ENCODE results near the gene ITPKB.

Gene ITPKB

DNA sequence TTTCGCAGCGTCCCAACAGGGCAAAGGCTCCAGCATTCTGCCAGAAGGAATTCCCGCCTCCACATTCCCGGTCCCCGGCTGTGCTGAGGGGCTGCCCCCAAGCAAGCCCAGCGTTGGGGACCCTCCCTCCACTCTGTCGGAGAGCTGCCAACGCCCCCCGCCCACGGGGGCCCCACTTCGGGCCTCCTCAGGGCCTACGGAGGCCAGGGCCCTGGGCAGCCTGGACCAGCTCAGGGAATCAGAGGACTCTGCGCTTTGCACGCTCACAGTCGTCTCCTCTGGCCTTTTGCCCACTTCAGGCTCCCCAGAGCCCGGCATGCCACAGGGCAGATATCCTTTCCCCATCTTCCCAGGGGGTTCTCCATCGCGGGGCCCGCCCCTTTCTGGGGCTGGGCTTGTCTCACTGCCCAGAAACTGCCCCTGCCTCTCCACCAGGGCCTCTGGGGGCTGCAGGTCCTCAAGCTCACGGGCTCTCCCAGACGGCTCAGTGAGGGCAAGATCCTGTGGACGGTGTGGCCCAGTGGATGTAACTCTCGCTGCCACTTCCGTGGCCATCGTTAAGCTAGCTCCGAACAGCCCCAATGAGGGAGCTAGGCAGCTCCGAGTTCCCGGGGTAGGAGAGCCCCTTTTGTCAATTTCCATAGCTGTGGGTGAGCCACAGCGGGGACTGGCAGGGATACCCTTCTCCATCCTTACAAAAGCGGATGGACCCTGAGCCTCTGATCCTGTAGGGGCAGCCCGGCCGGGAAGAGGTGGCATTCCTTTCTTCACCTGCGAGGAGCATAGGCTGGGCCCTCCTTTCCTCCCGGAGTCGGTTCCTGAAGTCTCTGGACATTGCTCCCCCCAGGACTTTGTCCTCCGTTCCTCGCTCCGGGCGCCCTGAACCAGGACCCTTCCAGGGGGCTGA lies 2.8 kb downstream of the ITPKB start:
- no peaks in the 10 kb centered on the region for H3K9me3 ChIP-seq (ENCODE audit: insufficient read depth, low read length, severe bottlenecking)
- H3K9ac ChIP-seq (ENCODE audit: low read depth, low read length), result peak overlapping the region; percentile 0; the same call in 1 of the 2 replicates
- H3K4me3 ChIP-seq (ENCODE audit: low read depth in 1 of 2, low read length in 2 of 2), result peak overlapping the region in 1 of 2 experiments; percentile 38; a peak in 1 of 4 replicates
- peaks cover 79% of the 10 kb centered on the region for H3K79me2 ChIP-seq (ENCODE audit: insufficient read depth, low read length)
- H3K4me1 ChIP-seq (ENCODE audit: insufficient read depth, low read length), result peaks cover 68% of the 10 kb centered on the region
- H4K20me1 ChIP-seq (ENCODE audit: insufficient read depth, low read length), result peaks cover 33% of the 10 kb centered on the region
- TF ChIP-seq EZH2 (IDR thresholded peaks at IDR 0.05; ENCODE audit: borderline replicate concordance, low read depth, low read length, severe bottlenecking), result no peak
- no peak overlapping the region for H2AFZ ChIP-seq (ENCODE audit: low read depth, low read length)
- no peaks in the 10 kb centered on the region for H3K27me3 ChIP-seq (ENCODE audit: insufficient read depth, low read length, poor library complexity)
- no peak for DNase-seq
- no peak overlapping the region for H3K27ac ChIP-seq (ENCODE audit: low read length)
- ATAC-seq (ENCODE audit: insufficient read depth, low read depth), result no peak
- peaks cover 52% of the 10 kb centered on the region for H3K36me3 ChIP-seq (ENCODE audit: insufficient read depth, low read length)
- H3K4me2 ChIP-seq (ENCODE audit: insufficient read depth, low read length), result peak overlapping the region; percentile 53

DNA sequence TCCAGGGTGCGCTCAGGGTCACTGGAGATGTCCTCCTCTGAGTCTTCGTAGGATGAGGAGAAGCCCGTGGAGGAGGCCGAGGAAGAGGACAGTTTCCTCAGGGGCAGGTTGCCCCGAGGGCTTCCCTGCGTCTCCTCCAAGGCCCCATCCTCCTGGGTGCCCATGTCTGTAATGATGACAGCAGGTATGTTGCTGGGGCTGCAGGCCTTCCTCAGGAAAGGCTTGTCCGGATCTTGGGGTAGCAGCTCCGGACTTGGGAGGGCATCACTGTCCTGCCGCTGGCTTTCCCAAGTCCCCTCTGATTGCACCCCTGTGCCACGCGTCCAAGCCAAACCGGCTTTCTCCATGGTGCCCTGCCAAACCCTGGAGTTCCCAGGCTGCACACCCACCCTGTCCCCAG lies 3.5 kb downstream of the ITPKB start:
- DNase-seq (no peak), ATAC-seq (ENCODE audit: insufficient read depth, low read depth) (no peak)
- Histone ChIP-seq H3K36me3 (ENCODE audit: insufficient read depth, low read length) (peaks cover 56% of the 10 kb centered on the region), H3K27ac (ENCODE audit: low read length) (0 out of 2 replicates have a peak overlapping the region, but pooled peaks have one; percentile 15), H3K79me2 (ENCODE audit: insufficient read depth, low read length) (peaks cover 86% of the 10 kb centered on the region), H3K9ac (ENCODE audit: low read depth, low read length) (peak overlapping the region; percentile 14; the same call in 1 of the 2 replicates), H3K9me3 (ENCODE audit: insufficient read depth, low read length, severe bottlenecking) (no peaks in the 10 kb centered on the region), H3K4me2 (ENCODE audit: insufficient read depth, low read length) (peak overlapping the region; percentile 53), H3K27me3 (ENCODE audit: insufficient read depth, low read length, poor library complexity) (no peaks in the 10 kb centered on the region), H3K4me3 (ENCODE audit: low read depth in 1 of 2, low read length in 2 of 2) (peak overlapping the region in 1 of 2 experiments; percentile 38; a peak in 2 of 4 replicates), H3K4me1 (ENCODE audit: insufficient read depth, low read length) (peaks cover 73% of the 10 kb centered on the region), H4K20me1 (ENCODE audit: insufficient read depth, low read length) (peaks cover 39% of the 10 kb centered on the region), H2AFZ (ENCODE audit: low read depth, low read length) (no peak overlapping the region)
- TF ChIP-seq, protein P1, sequence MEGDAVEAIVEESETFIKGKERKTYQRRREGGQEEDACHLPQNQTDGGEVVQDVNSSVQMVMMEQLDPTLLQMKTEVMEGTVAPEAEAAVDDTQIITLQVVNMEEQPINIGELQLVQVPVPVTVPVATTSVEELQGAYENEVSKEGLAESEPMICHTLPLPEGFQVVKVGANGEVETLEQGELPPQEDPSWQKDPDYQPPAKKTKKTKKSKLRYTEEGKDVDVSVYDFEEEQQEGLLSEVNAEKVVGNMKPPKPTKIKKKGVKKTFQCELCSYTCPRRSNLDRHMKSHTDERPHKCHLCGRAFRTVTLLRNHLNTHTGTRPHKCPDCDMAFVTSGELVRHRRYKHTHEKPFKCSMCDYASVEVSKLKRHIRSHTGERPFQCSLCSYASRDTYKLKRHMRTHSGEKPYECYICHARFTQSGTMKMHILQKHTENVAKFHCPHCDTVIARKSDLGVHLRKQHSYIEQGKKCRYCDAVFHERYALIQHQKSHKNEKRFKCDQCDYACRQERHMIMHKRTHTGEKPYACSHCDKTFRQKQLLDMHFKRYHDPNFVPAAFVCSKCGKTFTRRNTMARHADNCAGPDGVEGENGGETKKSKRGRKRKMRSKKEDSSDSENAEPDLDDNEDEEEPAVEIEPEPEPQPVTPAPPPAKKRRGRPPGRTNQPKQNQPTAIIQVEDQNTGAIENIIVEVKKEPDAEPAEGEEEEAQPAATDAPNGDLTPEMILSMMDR (IDR thresholded peaks at IDR 0.05; ENCODE audit: borderline replicate concordance, extremely low read depth, low read length, poor library complexity, severe bottlenecking), result no peak
- no peak for TF ChIP-seq EZH2 (IDR thresholded peaks at IDR 0.05; ENCODE audit: borderline replicate concordance, low read depth, low read length, severe bottlenecking)

DNA sequence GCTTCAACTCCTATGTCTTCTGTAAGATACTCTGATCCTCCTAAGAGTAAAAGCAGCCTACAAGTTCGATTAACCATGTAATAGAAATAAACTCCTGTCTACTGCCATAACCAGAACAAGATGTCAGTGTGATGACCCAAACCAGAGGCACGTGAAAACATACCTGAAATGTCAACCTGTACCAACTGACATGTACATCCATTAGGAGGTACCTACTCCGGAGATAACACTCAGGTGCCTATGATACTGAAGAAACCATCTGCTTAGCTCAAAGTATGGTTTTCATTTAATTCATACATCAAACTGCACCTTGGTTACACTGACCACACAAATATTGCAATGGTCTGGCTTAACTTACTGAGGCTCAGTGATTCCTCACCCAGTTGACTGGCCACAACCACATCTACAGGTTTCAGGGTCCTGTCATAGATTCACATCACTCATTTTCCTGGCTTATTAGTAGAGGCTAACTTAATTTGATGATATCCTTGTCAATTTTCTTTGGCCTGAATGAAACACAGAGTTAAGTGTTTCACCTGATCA lies 4.4 kb downstream of the ITPKB start:
- ATAC-seq (ENCODE audit: insufficient read depth, low read depth) (no peak), DNase-seq (no peak)
- H3K4me1 ChIP-seq (ENCODE audit: insufficient read depth, low read length), result peaks cover 67% of the 10 kb centered on the region
- peak overlapping the region; percentile 53 for H3K4me2 ChIP-seq (ENCODE audit: insufficient read depth, low read length)
- H4K20me1 ChIP-seq (ENCODE audit: insufficient read depth, low read length), result peaks cover 45% of the 10 kb centered on the region
- no peak overlapping the region for H3K27ac ChIP-seq (ENCODE audit: low read length)
- H3K27me3 ChIP-seq (ENCODE audit: insufficient read depth, low read length, poor library complexity), result no peaks in the 10 kb centered on the region
- H3K9ac ChIP-seq (ENCODE audit: low read depth, low read length), result 0 out of 2 replicates have a peak overlapping the region, but pooled peaks have one; percentile 14
- no peak overlapping the region for H2AFZ ChIP-seq (ENCODE audit: low read depth, low read length)
- H3K4me3 ChIP-seq (ENCODE audit: low read depth in 1 of 2, low read length in 2 of 2), result peak overlapping the region in 1 of 2 experiments; percentile 34; a peak in 1 of 4 replicates
- peaks cover 94% of the 10 kb centered on the region for H3K79me2 ChIP-seq (ENCODE audit: insufficient read depth, low read length)
- TF ChIP-seq, protein P1 (IDR thresholded peaks at IDR 0.05; ENCODE audit: borderline replicate concordance, extremely low read depth, low read length, poor library complexity, severe bottlenecking), result no peak
- no peak for TF ChIP-seq EZH2 (IDR thresholded peaks at IDR 0.05; ENCODE audit: borderline replicate concordance, low read depth, low read length, severe bottlenecking)
- H3K9me3 ChIP-seq (ENCODE audit: insufficient read depth, low read length, severe bottlenecking), result no peaks in the 10 kb centered on the region
- peaks cover 63% of the 10 kb centered on the region for H3K36me3 ChIP-seq (ENCODE audit: insufficient read depth, low read length)

Data from DND-41 (cell line).